Activated T-helper 17 cell treated with anti-CD3 and anti-CD28 coated beads, Interleukin-2, amount 50 U/mL, for 72 hours (primary cell): ENCODE data around the gene WIZ. TPM values are rescaled to one million over a fixed set of nuclear protein-coding genes. Genes with fewer than 3 reads are reported as not detected.
"Not testable (repeated sequence)": the region's sequence is repeated elsewhere in the genome, so short reads cannot be mapped to it uniquely, and the experiment has no call there.

Experiments
- ATAC-seq: fragments of 150-1000 bp; cut with Tn5 transposase; replicated peaks from 2 replicates; pipeline ENCODE4 v1.10.0; 2021; ENCODE audit warnings: mild to moderate bottlenecking, moderate library complexity
- H3K27ac Mint-ChIP-seq: one replicate; pipeline ENCODE4 v1.8.0; 2022; ENCODE audit warnings: mixed read lengths
- H3K27me3 Mint-ChIP-seq: one replicate; pipeline ENCODE4 v1.8.0; 2022; ENCODE audit warnings: mixed read lengths
- H3K36me3 Mint-ChIP-seq: one replicate; pipeline ENCODE4 v1.8.0; 2022; ENCODE audit warnings: low read depth, mild to moderate bottlenecking, mixed read lengths
- H3K4me1 Mint-ChIP-seq: one replicate; pipeline ENCODE4 v1.8.0; 2022; ENCODE audit warnings: mixed read lengths
- H3K4me3 Mint-ChIP-seq: one replicate; pipeline ENCODE4 v1.8.0; 2022; ENCODE audit warnings: mild to moderate bottlenecking, mixed read lengths
- H3K9me3 Mint-ChIP-seq: one replicate; pipeline ENCODE4 v1.8.0; 2022; ENCODE audit warnings: mixed read lengths
- total RNA-seq, 2 donors: library from RNA; stranded (reverse); gene quantifications; one replicate each; pipeline ENCODE4 v1.2.3, GENCODE V29; 2022

Gene WIZ
- total RNA-seq, 2 donors from 2014 or later = 27.7 to 30.0 TPM

DNA sequence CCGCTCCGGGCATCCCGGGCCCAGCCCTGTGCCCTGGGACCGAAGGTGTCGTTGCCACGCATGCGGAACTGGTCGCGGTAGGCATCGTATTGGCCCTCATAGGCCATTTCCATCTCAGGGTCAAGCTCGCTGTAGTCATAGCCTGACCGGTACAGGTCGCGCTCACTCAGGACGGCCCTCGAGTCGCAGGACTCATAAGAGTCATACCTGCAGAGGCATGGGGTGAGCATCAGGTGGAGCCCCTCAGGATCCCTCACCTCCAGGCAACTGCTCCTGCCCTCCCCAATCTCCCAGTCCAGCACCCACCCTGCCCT, 48.4 kb downstream of the WIZ start:
- H3K4me1 Mint-ChIP-seq = peaks cover 11% of the 10 kb centered on the region
- no peak overlapping the region for H3K27ac Mint-ChIP-seq
- H3K9me3 Mint-ChIP-seq = no peaks in the 10 kb centered on the region
- no peak overlapping the region for H3K4me3 Mint-ChIP-seq
- peaks cover 68% of the 10 kb centered on the region for H3K36me3 Mint-ChIP-seq
- ATAC-seq = no peak
- H3K27me3 Mint-ChIP-seq = no peaks in the 10 kb centered on the region

DNA sequence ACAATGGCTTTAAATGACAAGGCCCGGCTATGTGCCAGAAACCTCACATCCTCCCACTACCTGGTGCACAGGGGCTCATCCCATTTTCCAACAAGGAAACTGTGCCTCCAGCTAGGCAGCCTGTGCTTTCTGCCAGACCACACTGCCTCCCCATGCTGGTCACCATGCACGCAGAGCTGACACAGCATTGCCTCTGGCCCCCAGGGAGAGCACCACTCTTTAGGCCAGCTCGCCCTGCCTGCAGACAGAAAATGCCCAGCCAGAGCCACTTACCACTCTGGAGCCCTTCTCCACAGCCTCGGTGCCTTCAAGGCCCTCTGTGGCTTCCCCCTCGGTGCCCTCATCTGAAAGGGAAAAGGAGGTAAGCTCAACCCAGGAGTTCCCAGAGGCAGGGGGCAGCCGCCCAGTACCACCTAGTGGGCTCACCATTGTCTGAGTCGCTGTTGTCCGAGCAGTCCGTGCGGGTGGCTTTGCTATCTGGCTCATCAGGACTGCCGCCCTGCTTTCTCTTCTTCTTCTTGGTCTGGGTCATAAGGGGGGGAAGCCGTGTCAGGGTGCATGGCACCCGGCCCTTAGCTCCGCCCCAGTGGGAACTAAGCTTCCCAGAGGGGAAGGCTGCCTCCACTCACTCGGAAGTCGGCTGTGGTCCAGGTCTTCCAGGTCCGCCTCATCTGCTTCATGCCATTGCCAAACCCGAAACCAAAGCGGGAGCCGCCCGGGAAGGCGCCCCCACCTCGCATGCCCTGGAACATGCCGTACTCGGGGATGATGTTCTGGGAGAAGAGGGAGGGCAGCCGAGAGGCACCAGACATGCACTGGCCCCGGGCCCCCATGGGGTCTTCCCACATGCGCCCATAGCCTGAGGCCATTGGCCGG, 49.0 kb downstream of the WIZ start:
- peaks cover 16% of the 10 kb centered on the region for H3K4me1 Mint-ChIP-seq
- H3K4me3 Mint-ChIP-seq = no peak overlapping the region
- no peaks in the 10 kb centered on the region for H3K27me3 Mint-ChIP-seq
- H3K36me3 Mint-ChIP-seq = peaks cover 68% of the 10 kb centered on the region
- no peaks in the 10 kb centered on the region for H3K9me3 Mint-ChIP-seq
- H3K27ac Mint-ChIP-seq = no peak overlapping the region
- ATAC-seq = no peak

DNA sequence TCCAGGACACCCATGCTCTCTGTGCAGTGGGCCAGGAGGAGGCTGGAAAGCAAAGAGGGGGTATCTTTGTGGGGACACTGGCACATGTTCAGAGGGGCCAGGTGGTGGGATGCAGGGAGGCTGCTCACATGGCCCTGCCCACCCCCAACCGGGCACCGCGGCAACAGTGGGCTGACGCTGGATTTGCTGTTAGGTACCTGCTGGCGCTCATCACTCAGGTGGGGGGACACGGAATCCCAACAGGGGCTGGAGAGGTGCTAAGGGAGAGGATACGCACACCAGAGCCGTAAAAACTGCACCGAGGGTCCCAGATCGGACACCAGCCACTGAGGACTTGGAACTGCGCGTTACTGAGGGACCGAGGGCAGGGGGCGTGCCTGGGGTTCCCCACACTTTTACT, 50.1 kb downstream of the WIZ start:
- H3K4me1 Mint-ChIP-seq = peaks cover 13% of the 10 kb centered on the region
- H3K9me3 Mint-ChIP-seq = no peaks in the 10 kb centered on the region
- no peak overlapping the region for H3K27ac Mint-ChIP-seq

DNA sequence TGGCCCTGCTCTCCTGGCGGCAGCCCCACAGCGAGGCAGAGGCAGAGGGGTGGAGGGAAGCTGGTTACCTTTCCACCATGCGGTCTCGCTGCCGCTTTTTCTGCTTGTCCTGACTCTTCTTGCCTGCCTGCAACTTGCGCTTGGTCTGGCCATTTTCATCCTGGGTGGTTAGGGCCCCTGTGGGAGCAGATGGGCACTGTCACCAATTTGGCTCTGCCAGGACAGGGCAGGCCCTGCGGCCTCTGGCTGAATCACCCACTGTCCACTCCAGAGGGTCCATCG, 50.6 kb downstream of the WIZ start:
- no peak for ATAC-seq
- Mint-ChIP-seq H3K4me1 (peaks cover 11% of the 10 kb centered on the region), H3K4me3 (no peak overlapping the region), H3K36me3 (peaks cover 68% of the 10 kb centered on the region), H3K27me3 (no peaks in the 10 kb centered on the region), H3K27ac (no peak overlapping the region), H3K9me3 (no peaks in the 10 kb centered on the region)

More for the DNA sequence above, 50.1 kb downstream of the WIZ start:
- no peak overlapping the region for H3K4me3 Mint-ChIP-seq
- ATAC-seq = no peak
- no peaks in the 10 kb centered on the region for H3K27me3 Mint-ChIP-seq
- peaks cover 68% of the 10 kb centered on the region for H3K36me3 Mint-ChIP-seq

DNA sequence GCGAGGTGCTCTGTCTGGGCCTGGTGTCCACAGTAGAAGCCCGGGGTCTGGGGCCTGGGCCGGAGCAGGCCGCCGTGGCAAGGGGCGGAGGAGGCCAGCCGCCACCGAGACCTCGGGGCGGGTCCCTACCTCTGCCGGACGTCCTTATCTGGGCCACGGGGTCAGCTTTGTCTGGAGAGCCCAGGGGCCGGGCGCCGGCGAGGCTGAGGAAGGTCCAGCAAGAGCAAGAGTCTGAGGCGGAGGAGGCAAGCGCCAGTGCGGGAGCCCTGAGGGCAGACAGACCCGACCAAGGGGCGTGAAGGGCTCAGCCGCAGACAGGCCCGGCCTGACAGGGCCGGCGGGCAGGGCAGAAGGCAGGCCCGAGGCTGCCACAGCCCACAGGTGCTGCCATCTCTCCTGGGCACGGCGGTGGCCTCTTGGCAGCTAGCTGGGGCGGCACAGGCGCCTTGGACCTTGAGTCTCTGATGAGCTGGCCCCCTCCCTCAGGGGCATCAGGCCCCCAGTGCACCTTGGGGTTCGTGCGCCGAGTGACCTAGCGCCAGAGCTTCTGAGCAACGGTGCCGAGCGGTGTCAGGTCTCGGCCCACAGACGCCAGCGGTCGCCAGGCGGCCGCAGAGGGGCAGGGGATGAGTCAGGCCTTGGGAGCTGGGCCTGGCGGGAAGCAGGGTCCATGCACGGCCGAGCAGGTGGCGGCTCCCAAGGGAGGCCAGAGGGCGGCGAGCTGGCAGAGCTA, 51.1 kb downstream of the WIZ start:
- H3K4me3 Mint-ChIP-seq = no peak overlapping the region
- H3K9me3 Mint-ChIP-seq = no peaks in the 10 kb centered on the region
- no peak for ATAC-seq
- no peak overlapping the region for H3K27ac Mint-ChIP-seq
- H3K27me3 Mint-ChIP-seq = no peaks in the 10 kb centered on the region
- H3K36me3 Mint-ChIP-seq = peaks cover 69% of the 10 kb centered on the region
- H3K4me1 Mint-ChIP-seq = peaks cover 11% of the 10 kb centered on the region

DNA sequence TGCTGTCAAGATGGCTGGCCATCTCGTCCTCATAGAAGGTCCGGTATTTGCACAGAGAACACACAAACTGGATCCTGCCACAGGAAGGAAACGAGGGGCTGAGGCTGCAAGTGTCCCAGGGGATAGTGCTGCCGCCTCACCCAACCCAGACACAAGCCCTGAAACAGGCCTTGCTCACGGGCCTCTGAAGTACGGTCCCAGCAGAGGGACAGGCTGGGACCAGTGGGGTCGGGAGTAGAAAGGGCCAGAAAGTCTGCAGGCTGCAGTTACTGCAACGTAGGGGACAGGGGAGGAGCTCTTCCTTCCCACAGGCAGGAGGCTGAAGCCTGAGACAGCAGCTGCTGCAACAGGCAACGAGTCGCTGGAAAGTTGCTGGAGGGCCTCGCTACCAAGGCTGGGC, 52.0 kb downstream of the WIZ start:
- Mint-ChIP-seq H3K27me3 (no peaks in the 10 kb centered on the region), H3K4me1 (peaks cover 11% of the 10 kb centered on the region), H3K4me3 (no peak overlapping the region), H3K36me3 (peaks cover 78% of the 10 kb centered on the region), H3K27ac (no peak overlapping the region), H3K9me3 (no peaks in the 10 kb centered on the region)
- no peak for ATAC-seq

DNA sequence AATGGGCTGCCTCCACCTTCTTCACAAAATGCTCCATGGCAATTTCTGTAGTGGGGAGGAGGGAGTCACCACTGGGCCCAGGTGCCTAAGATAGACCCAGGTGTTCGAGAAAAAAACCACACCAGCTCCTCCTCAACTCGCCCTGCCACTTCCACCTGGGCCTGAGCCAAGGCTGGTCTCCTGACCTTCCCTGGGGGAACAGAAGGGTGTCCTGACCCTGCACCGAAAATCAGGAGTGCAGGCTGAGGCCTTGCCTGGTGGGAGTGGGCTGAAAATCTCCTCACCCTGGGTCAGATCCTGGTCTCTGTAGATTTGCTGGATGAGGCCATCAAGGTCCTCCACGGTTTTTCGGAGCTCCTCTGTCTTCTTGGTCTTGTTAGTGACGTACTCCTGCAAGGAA, 52.5 kb downstream of the WIZ start:
- no peak for ATAC-seq
- Mint-ChIP-seq H3K27me3 (no peaks in the 10 kb centered on the region), H3K9me3 (no peaks in the 10 kb centered on the region), H3K4me3 (no peak overlapping the region), H3K36me3 (peaks cover 81% of the 10 kb centered on the region), H3K4me1 (peaks cover 11% of the 10 kb centered on the region), H3K27ac (peak overlapping the region; percentile 52)

DNA sequence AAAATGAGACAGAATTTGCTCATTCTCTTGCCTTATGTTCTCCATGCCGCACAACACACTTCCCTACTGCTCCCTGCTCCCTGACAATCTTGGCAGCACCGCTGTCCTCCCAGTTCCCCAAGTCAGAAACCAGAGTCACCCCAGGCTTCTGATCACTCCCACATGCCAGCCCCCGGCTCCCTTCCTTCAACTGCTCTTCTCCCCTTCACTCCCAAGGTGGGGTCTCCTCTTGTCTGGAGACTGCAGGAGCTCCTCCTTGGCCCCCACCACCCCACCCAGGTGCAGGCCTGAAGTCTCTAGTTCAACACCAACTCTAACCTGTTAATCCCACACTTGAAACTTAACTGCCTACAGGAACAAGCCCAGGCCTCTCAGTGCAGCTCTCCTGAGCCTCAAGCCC, 53.3 kb downstream of the WIZ start:
- Mint-ChIP-seq H3K27me3 (no peaks in the 10 kb centered on the region), H3K27ac (peak overlapping the region; percentile 52), H3K9me3 (no peaks in the 10 kb centered on the region), H3K4me3 (no peak overlapping the region), H3K4me1 (peaks cover 11% of the 10 kb centered on the region), H3K36me3 (peaks cover 81% of the 10 kb centered on the region)
- no peak for ATAC-seq

DNA sequence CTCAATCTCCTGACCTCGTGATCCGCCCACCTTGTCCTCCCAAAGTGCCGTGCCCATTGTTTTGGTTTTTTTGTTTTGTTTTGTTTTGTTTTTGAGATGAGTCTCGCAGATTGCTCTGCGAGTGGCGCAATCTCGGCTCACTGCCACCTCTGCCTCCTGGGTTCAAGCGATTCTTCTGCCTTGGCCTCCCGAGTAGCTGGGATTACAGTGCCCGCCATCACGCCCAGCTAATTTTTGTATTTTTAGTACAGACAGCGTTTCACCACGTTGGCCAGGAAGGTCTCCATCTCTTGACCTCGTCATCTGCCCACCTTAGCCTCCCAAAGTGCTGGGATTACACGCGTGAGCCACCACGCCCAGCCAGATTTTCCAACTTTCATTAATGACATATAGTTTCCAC, 54.5 kb downstream of the WIZ start:
- H3K9me3 Mint-ChIP-seq, H3K4me3 Mint-ChIP-seq, ATAC-seq, H3K27me3 Mint-ChIP-seq, H3K27ac Mint-ChIP-seq: not testable (repeated sequence)
- Mint-ChIP-seq H3K4me1 (peaks cover 11% of the 10 kb centered on the region), H3K36me3 (peaks cover 81% of the 10 kb centered on the region)

DNA sequence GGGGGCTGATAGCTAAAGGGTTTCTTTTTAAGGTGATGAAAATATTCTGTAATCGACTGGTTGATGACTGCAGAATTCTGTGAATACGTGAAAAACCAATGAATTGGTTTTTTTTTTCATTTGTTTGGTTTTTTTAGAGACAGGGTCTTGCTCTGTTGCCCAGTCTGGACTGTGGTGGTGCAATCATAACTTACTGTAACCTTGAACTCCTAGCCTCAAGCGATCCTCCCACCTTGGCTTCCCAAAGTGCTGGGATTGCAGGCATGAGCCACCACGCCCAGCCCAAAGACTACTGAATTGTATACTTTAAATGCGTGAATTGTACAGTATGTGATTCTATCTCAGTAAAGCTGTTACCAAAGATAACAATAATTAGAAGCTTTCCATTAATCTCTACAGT, 55.3 kb downstream of the WIZ start:
- Mint-ChIP-seq H3K36me3 (peaks cover 81% of the 10 kb centered on the region), H3K27ac (no peak overlapping the region), H3K4me3 (no peak overlapping the region), H3K9me3 (no peaks in the 10 kb centered on the region), H3K27me3 (no peaks in the 10 kb centered on the region), H3K4me1 (peaks cover 13% of the 10 kb centered on the region)
- ATAC-seq = no peak

DNA sequence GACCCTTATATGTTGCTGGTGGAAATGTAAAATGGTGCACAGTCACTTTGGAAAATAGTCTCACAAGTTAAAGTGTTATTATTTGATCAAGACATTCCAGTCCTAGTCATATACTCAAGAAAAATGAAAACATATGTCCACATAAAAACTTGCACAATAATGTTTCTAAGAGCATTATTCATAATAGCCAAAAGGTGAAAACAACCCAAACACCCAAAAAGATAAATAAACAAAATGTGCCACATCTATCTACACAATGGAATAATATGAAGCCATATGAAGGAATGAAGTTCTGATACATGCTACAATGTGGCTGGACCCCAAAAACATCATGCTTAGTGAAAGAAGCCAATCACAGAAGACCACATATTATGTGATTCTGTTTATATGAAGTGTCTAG, 55.8 kb downstream of the WIZ start:
- Mint-ChIP-seq H3K27me3 (no peaks in the 10 kb centered on the region), H3K4me3 (no peak overlapping the region), H3K27ac (no peak overlapping the region), H3K9me3 (no peaks in the 10 kb centered on the region), H3K36me3 (peaks cover 82% of the 10 kb centered on the region), H3K4me1 (peaks cover 17% of the 10 kb centered on the region)
- no peak for ATAC-seq

DNA sequence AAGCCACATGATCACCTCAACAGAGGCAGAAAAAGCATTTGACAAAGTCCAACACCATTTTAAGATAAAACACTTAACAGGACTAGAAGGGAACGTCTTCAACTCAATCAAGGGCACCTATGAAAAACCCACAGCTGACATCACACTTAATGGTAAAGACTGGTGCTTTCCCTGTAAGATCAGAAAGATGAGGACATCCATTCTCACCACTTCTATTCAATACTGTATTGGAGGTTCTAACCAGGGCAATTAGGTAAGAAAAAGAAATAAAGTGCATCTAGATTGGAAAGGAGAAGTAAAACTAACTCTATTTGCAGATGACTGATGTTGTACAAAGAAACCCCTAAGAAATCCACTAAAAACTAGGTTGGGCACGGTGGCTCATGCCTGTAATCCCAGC, 58.9 kb downstream of the WIZ start:
- ATAC-seq = no peak
- peaks cover 6% of the 10 kb centered on the region for H3K4me1 Mint-ChIP-seq
- H3K4me3 Mint-ChIP-seq = no peak overlapping the region
- peaks cover 82% of the 10 kb centered on the region for H3K36me3 Mint-ChIP-seq
- H3K9me3 Mint-ChIP-seq = no peaks in the 10 kb centered on the region
- H3K27ac Mint-ChIP-seq = no peak overlapping the region
- H3K27me3 Mint-ChIP-seq = no peaks in the 10 kb centered on the region

DNA sequence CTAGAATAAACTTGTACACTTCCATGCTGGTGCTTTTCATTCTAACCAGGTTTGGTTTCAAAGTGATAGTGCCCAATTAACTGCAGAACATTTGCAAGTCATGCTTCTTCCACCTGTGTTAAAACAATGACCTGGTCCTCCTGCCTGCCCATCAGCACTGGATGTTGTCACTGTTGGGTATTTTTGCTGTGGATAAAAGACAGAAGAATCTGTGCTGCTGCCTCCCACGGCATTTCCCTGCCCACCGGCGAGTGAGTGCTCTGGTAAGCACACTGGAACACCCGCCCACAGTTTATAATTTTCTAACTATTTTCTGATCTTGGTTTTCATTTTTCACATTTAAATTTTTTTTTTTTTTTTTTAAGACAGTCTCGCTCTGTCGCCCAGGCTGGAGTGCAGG, 67.9 kb downstream of the WIZ start:
- Mint-ChIP-seq H3K27me3 (no peaks in the 10 kb centered on the region), H3K27ac (peak overlapping the region; percentile 82), H3K9me3 (no peaks in the 10 kb centered on the region), H3K4me3 (peak overlapping the region; percentile 90), H3K4me1 (peaks cover 26% of the 10 kb centered on the region), H3K36me3 (peaks cover 44% of the 10 kb centered on the region)
- ATAC-seq = no peak

DNA sequence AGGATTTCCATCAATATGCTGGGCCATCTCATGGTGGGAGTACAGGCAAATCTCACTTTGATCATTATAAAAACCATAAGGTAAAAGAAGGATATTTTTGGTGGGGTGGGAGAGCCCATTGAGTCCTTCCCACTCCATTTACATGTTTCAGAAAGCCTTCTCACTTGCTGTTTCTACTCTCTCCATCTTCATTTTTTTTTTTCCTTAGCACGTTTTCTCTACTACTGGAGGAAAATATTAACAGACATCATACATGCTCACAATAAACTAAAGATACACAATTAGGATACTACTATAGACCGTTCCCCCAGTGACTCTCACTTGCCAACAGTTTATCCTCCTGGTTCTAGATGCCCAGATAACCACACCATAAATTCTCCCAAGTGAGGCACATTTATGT, 68.3 kb downstream of the WIZ start:
- Mint-ChIP-seq H3K9me3 (no peaks in the 10 kb centered on the region), H3K4me1 (peaks cover 29% of the 10 kb centered on the region), H3K36me3 (peaks cover 44% of the 10 kb centered on the region), H3K4me3 (peak overlapping the region; percentile 90), H3K27ac (peak overlapping the region; percentile 82), H3K27me3 (no peaks in the 10 kb centered on the region)
- no peak for ATAC-seq

DNA sequence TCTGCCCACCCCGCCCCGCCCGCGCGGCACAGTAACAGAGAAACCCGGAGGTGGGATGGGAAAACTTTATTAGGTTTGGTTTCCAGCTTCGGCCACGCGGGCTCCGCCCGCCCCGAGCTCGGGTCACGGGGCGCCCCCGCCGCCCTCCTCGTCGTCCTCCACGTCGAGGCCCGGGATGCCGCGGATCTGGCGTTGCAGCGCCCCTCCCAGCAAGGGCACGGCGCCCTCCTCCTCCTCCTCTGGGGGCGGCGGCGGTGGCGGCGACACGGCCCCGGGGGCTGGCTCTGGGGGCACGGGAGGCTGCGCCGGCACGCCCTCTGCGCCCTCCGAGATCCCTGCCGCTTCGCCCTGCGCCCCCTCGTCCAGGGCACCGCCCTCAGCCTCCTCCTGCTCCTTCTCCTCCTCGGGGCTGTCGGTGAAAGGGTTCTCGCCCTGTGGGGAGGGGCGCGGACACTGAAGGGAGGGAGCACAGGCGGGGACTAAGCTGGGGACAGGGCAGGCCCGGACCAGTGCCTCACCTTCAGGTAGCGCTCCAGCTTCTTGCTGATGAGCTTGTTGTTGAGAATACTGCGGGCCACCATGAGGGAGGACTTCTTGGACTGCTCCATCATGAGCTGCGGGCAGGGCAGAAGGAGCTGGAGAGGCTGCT, 69.6 kb downstream of the WIZ start:
- Mint-ChIP-seq H3K4me3 (peak overlapping the region; percentile 90), H3K4me1 (peaks cover 29% of the 10 kb centered on the region), H3K27ac (peak overlapping the region; percentile 93), H3K36me3 (peaks cover 44% of the 10 kb centered on the region), H3K9me3 (no peaks in the 10 kb centered on the region), H3K27me3 (no peaks in the 10 kb centered on the region)
- ATAC-seq = peak; percentile 34
